Esophagus muscularis mucosa (tissue), 4 donors: ENCODE measurements around the gene CARD8. TPM values are rescaled to one million over a fixed set of nuclear protein-coding genes. Genes with fewer than 3 reads are reported as not detected.

Experiments used
- DNase-seq: peaks from one replicate; pipeline ENCODE4 v3.0.0-alpha.2; 2017; ENCODE audit errors: extremely low spot score
- H3K27ac ChIP-seq, 4 donors: fragments of 200-600 bp; sonication (generic); replicated peaks in 1 of 4; 1 replicate in 3 of 4; 2 replicates in 1 of 4; pipeline ENCODE4 v1.5.1; 2016 to 2019; ENCODE audit warnings: mild to moderate bottlenecking in 1 of 4
- H3K27me3 ChIP-seq, 4 donors: fragments of 200-600 bp; sonication (generic); one replicate each; pipeline versions ENCODE4 v1.5.1 to v1.6.0; 2016 to 2019
- H3K36me3 ChIP-seq, 4 donors: fragments of 200-600 bp; sonication (generic); one replicate each; pipeline ENCODE4 v1.5.1; 2016 to 2019
- H3K4me1 ChIP-seq, 4 donors: fragments of 200-600 bp; sonication (generic); one replicate each; pipeline ENCODE4 v1.5.1; 2016 to 2019
- H3K4me3 ChIP-seq, 4 donors: fragments of 200-600 bp; sonication (generic); 1 replicate in 2 of 4; 2 replicates in 2 of 4; pipeline ENCODE4 v1.5.1; 2016 to 2019; ENCODE audit warnings: mild to moderate bottlenecking in 4 of 4, moderate library complexity in 1 of 4
- H3K9me3 ChIP-seq, 4 donors: fragments of 200-600 bp; sonication (generic); 1 replicate in 3 of 4; 2 replicates in 1 of 4; pipeline ENCODE4 v1.5.1; 2016 to 2019
- EP300 ChIP-seq: sonication (generic); formaldehyde crosslinking; IDR thresholded peaks from one replicate; pipeline ENCODE4 v1.6.1; 2017; ENCODE audit warnings: antibody characterized with exemption
- POLR2A ChIP-seq: fragments of 450-650 bp; IDR thresholded peaks from one replicate; pipeline ENCODE4 v1.6.1; 2017; ENCODE audit warnings: antibody characterized with exemption, moderate library complexity, mild to moderate bottlenecking, low read depth
- POLR2AphosphoS5 ChIP-seq, 2 donors: sonication (generic); formaldehyde crosslinking; IDR thresholded peaks; one replicate each; pipeline ENCODE4 v1.6.1; 2017; ENCODE audit warnings: antibody characterized with exemption in 2 of 2
- WGBS: methylation state at CpG from one replicate; pipeline ENCODE4 v1.1.5; 2018; 5-methylcytosine and 5-hydroxymethylcytosine counted together
- intact Hi-C: fragments of 100-400 bp; cut with DNase I; formaldehyde crosslinking; loops from one replicate; pipeline ENCODE4 v1.15.1; 2023
- total RNA-seq, 4 donors: library from RNA; depleted of rRNA; stranded (reverse); fragments of >200 nt; gene quantifications; one replicate each; pipeline versions ENCODE4 v1.1.0 to v1.2.1, GENCODE V29; 2016
- TF ChIP-seq, protein P1 (sequence below), 3 experiments: fragments of 200-600 bp in 2 of 3; fragments of 450-650 bp in 1 of 3; sonication (generic) in 2 of 3; IDR thresholded peaks; one replicate each; pipeline ENCODE4 v1.5.1; 2017 to 2019; ENCODE audit warnings: antibody characterized with exemption in 3 of 3, mild to moderate bottlenecking in 2 of 3, moderate library complexity in 1 of 3

Gene CARD8
- total RNA-seq, 4 donors from 2014 or later = 17.7 to 22.3 (median 20.9) TPM

- under 1% methylated on average over 19 of the region's 21 CpGs for WGBS
- intact Hi-C loops = no loop called here
- peaks cover 15 to 25% (median 23%) of the 10 kb centered on the region in 4 donors for H3K4me1 ChIP-seq
- H3K9me3 ChIP-seq = no peaks in the 10 kb centered on the region
- no peak for DNase-seq
- peak overlapping the region; percentile 79 to 84 (median 82) for H3K4me3 ChIP-seq
- no peaks in the 10 kb centered on the region for H3K27me3 ChIP-seq
- peak overlapping the region; percentile 87 to 94 (median 92) for H3K27ac ChIP-seq
- TF ChIP-seq POLR2A = no peak
- no peak for TF ChIP-seq EP300
- TF ChIP-seq, protein P1, sequence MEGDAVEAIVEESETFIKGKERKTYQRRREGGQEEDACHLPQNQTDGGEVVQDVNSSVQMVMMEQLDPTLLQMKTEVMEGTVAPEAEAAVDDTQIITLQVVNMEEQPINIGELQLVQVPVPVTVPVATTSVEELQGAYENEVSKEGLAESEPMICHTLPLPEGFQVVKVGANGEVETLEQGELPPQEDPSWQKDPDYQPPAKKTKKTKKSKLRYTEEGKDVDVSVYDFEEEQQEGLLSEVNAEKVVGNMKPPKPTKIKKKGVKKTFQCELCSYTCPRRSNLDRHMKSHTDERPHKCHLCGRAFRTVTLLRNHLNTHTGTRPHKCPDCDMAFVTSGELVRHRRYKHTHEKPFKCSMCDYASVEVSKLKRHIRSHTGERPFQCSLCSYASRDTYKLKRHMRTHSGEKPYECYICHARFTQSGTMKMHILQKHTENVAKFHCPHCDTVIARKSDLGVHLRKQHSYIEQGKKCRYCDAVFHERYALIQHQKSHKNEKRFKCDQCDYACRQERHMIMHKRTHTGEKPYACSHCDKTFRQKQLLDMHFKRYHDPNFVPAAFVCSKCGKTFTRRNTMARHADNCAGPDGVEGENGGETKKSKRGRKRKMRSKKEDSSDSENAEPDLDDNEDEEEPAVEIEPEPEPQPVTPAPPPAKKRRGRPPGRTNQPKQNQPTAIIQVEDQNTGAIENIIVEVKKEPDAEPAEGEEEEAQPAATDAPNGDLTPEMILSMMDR (IDR thresholded peaks at IDR 0.05) = no peak
- no peak for TF ChIP-seq POLR2AphosphoS5 (IDR thresholded peaks at IDR 0.05)
- H3K36me3 ChIP-seq = peaks cover 0 to 42% (median 34%) of the 10 kb centered on the region in 4 donors
Observed at GRCh38 chr19:48170817-48171347, 84.8 kb downstream of the CARD8 start.

DNA sequence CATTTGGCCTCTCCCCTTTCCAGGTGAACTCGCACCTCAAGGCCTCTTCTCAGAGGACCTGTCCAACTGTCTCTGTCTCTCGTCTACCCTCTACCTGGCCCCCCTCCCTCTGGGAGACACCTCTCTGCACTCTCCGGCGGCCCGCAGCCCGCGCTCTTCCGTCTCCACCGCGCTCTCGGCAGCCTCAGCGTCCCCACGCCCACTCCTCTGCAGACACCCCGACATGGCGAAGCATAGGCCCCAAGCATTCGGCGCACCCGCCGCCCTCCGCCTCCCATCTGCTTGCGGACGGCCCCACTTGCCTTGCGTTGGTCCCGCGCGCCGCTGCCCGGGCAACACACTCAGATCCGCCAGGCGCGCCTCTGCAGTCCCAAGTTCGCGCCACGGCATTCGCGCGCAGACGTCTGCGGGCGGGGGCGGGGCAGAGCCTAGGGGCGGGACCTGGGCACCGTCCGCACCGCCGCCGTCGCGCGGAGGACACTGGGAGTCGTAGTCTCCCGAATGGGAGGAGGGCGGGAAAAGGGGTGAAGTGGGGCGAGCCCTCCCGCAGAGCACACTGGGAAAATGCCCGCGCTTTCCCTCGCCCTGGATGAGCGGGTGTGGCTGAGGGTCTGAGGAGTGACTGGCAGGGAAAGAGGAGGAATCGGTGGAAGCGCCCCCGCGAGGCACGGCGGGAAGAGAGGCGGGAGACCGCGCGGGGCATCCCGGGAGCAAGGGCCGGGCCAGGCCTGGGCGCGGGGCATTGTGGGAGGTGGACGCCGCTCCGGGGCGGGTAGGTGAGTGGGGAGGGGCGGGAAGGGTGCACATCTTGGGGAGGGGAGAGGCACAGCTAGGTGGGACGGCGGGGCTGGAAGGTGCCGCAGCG, 85.5 kb downstream of the CARD8 start, which contains the start of the genes LIG1 and ZSWIM9:
Gene LIG1 (minus strand): TSS at position 406 of the 865 bp plus-strand sequence. CDS start 4,778 bp downstream, outside the sequence.
Gene ZSWIM9 (plus strand): TSS at position 742 of the 865 bp plus-strand sequence. CDS start 1,123 bp downstream, outside the sequence.
- H3K4me3 ChIP-seq = peak within 1 kb of the TSS; percentile 79 to 84 (median 82)
- no peaks in the 10 kb centered on the region for H3K9me3 ChIP-seq
- 1% methylated on average over 56 of the region's 82 CpGs for WGBS
- DNase-seq = peak; percentile 97
- TF ChIP-seq, protein P1 (IDR thresholded peaks at IDR 0.05) = peak in 2 of 3 experiments; percentile 28 to 48
- peak; percentile 62 to 89 for TF ChIP-seq POLR2AphosphoS5 (IDR thresholded peaks at IDR 0.05)
- no peak for TF ChIP-seq EP300
- H3K36me3 ChIP-seq = peaks cover 0 to 35% (median 28%) of the 10 kb centered on the region in 4 donors
- peak within 1 kb of the TSS; percentile 87 to 94 (median 92) for H3K27ac ChIP-seq
- no peaks in the 10 kb centered on the region for H3K27me3 ChIP-seq
- peaks cover 15 to 25% (median 23%) of the 10 kb centered on the region in 4 donors for H3K4me1 ChIP-seq
- intact Hi-C loops = no loop called here

DNA sequence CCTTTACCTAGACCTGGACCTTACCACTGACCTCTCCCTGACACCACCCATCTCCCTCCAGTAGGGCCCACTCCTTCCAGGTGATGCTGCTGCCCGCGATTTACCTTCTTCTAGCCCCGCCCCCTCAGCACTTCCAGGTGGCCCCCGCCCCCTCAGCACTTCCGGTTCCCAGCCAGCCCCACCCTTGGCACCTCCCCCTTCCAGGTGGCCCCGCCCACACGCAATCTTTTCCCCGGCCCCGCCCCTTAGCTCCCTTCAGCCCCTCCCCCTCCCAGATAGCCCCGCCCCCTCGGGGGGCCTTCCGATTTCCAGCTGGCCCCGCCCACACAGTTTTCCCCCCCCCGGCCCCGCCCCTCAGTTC, 86.2 kb downstream of the CARD8 start:
- H3K36me3 ChIP-seq = peaks cover under 1 to 32% (median 22%) of the 10 kb centered on the region in 4 donors
- TF ChIP-seq POLR2AphosphoS5 (IDR thresholded peaks at IDR 0.05) = no peak
- no peak for TF ChIP-seq POLR2A
- TF ChIP-seq, protein P1 (IDR thresholded peaks at IDR 0.05) = no peak
- TF ChIP-seq EP300 = no peak
- peaks cover 15 to 25% (median 23%) of the 10 kb centered on the region in 4 donors for H3K4me1 ChIP-seq
- no peaks in the 10 kb centered on the region for H3K27me3 ChIP-seq
- H3K9me3 ChIP-seq = no peaks in the 10 kb centered on the region
- DNase-seq = peak; percentile 92
- WGBS = 10% methylated on average over 11 of the region's 15 CpGs
- intact Hi-C loops = no loop called here
- peak overlapping the region; percentile 87 to 94 (median 92) for H3K27ac ChIP-seq
- peak overlapping the region; percentile 79 to 84 (median 82) for H3K4me3 ChIP-seq

DNA sequence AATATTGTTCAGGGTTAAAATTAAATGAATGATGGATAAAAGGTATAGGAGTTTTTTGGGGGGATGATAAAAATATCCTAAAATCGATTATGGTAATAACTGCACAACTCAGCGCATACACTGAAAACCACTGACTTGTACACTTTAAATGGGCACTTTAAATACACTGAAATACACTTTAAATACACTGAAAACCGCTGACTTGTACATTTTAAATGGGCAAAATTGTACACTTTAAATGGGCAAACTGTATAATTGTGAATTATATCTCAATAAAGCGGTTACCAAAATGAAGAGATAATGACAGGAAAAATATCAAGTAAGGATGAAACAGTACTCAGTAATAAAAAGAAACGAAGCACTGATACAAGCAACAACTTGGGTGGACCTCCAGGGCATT, 87.0 kb downstream of the CARD8 start:
- intact Hi-C loops = no loop called here
- H3K4me1 ChIP-seq = peaks cover 15 to 25% (median 23%) of the 10 kb centered on the region in 4 donors
- H3K27ac ChIP-seq = no peak overlapping the region
- DNase-seq = no peak
- H3K27me3 ChIP-seq = no peaks in the 10 kb centered on the region
- TF ChIP-seq, protein P1 (IDR thresholded peaks at IDR 0.05) = no peak
- no peak for TF ChIP-seq EP300
- TF ChIP-seq POLR2AphosphoS5 (IDR thresholded peaks at IDR 0.05) = no peak
- TF ChIP-seq POLR2A = no peak
- WGBS = 79% methylated on average over 5 of the region's 5 CpGs
- H3K36me3 ChIP-seq = peaks cover 5 to 30% (median 15%) of the 10 kb centered on the region in 4 donors
- H3K9me3 ChIP-seq = no peaks in the 10 kb centered on the region
- H3K4me3 ChIP-seq = no peak overlapping the region
